ENCODE data around the gene SIK3.

GRCh38 chr11:116891746-116892145, 206.5 kb downstream of the SIK3 start:
- TF ChIP-seq POLR2AphosphoS5 (IDR thresholded peaks at IDR 0.05; ENCODE audit: borderline replicate concordance, low read depth, low read length) (no peak), EZH2 (IDR thresholded peaks at IDR 0.05) (no peak)

All from SK-N-MC (cell line).